Gastroesophageal sphincter (tissue), 4 donors: ENCODE data around the gene GRK1. TPM values are rescaled to one million over a fixed set of nuclear protein-coding genes. Genes with fewer than 3 reads are reported as not detected.

ENCODE experiments used
- ATAC-seq: fragments of 150-250 bp; one replicate; pipeline ENCODE4 v1.9.1; 2016; ENCODE audit warnings: mild to moderate bottlenecking, moderate library complexity
- H3K27ac ChIP-seq, 4 donors: fragments of 200-600 bp; sonication (generic) in 3 of 4; 1 replicate in 3 of 4; 2 replicates in 1 of 4; pipeline ENCODE4 v1.5.1; 2016 to 2019
- H3K27me3 ChIP-seq: fragments of 200-600 bp; sonication (generic); one replicate; pipeline ENCODE4 v1.5.1; 2019
- H3K36me3 ChIP-seq, 2 donors: fragments of 200-600 bp; sonication (generic); one replicate each; pipeline ENCODE4 v1.5.1; 2019; ENCODE audit warnings: control low read depth in 1 of 2
- H3K4me1 ChIP-seq, 3 donors: fragments of 200-600 bp; sonication (generic); 1 replicate in 2 of 3; 2 replicates in 1 of 3; pipeline ENCODE4 v1.5.1; 2016 to 2019; ENCODE audit warnings: control low read depth in 2 of 3
- H3K4me3 ChIP-seq, 2 donors: fragments of 200-600 bp; sonication (generic); one replicate each; pipeline ENCODE4 v1.5.1; 2019; ENCODE audit warnings: mild to moderate bottlenecking in 1 of 2, moderate library complexity in 1 of 2
- H3K9me3 ChIP-seq, 3 donors: fragments of 200-600 bp; sonication (generic); one replicate each; pipeline ENCODE4 v1.5.1; 2017 to 2019; ENCODE audit warnings: control low read depth in 2 of 3
- EP300 ChIP-seq: sonication (generic); formaldehyde crosslinking; IDR thresholded peaks from one replicate; pipeline ENCODE4 v1.6.1; 2017; ENCODE audit warnings: antibody characterized with exemption, mild to moderate bottlenecking
- POLR2A ChIP-seq, 2 donors: fragments of 450-650 bp; IDR thresholded peaks; one replicate each; pipeline ENCODE4 v1.6.1; 2017; ENCODE audit warnings: antibody characterized with exemption in 2 of 2, mild to moderate bottlenecking in 2 of 2, moderate library complexity in 1 of 2
- POLR2AphosphoS5 ChIP-seq: sonication (generic); formaldehyde crosslinking; IDR thresholded peaks from one replicate; pipeline ENCODE4 v1.6.1; 2017; ENCODE audit warnings: antibody characterized with exemption
- whole genome bisulfite sequencing, 2 donors: methylation state at CpG; one replicate each; pipeline ENCODE4 v1.1.5; 2018; ENCODE audit warnings: low coverage in 1 of 2; 5-methylcytosine and 5-hydroxymethylcytosine counted together
- total RNA-seq, 4 donors: library from RNA; depleted of rRNA; stranded (reverse); fragments of >200 nt; gene quantifications; one replicate each; pipeline ENCODE4 v1.1.0, GENCODE V29; 2016
- TF ChIP-seq, protein P1 (sequence below), 4 experiments: fragments of 200-600 bp in 2 of 4; fragments of 450-650 bp in 2 of 4; sonication (generic) in 1 of 4; IDR thresholded peaks; one replicate each; pipeline ENCODE4 v1.5.1; 2017 to 2019; ENCODE audit warnings: antibody characterized with exemption in 4 of 4, mild to moderate bottlenecking in 2 of 4, moderate library complexity in 2 of 4

GRK1 gene
- total RNA-seq, 4 donors from 2014 or later, result 0.15 TPM; not detected in 3

DNA sequence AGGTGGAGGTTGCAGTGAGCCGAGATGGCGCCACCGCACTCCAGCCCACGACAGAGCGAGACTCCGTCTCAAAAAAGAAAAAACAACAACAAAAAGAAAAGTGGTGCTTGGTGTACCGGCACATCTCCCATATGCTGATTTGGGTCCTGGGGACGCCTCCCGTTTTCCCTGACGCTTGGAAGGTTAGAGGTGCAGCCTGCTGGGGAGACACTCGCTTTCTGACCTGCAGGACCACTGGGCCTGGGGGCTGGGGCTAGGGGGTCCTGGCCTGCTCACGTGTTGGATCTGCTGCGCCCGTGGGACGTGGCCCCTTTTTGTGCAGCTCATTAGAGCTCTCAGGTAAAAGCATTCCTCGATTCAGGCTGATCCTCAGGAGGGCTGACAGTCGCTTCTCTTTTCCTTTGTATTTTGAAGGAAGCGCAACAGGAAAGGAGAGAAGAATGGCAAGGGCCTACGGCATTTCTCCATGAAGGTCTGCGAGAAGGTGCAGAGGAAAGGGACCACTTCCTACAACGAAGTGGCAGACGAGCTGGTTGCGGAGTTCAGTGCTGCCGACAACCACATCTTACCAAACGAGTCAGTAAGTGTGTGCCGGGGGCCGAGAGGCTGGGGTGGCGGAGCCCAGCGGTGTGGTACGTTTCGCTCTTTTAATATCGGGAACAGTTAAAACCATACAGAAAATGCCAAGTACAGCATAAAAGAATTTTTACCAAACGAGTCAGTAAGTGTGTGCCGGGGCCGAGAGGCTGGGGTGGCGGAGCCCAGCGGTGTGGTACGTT is 34.1 kb upstream of the GRK1 start:
- H3K27ac ChIP-seq, result no peak overlapping the region
- no peak for TF ChIP-seq EP300
- TF ChIP-seq POLR2AphosphoS5, result no peak
- no peak overlapping the region for H3K4me3 ChIP-seq
- no peak for ATAC-seq
- H3K4me1 ChIP-seq, result no peaks in the 10 kb centered on the region
- WGBS, 2 donors, result 94 to 97% methylated on average over 15 to 24 of the region's 38 CpGs
- no peaks in the 10 kb centered on the region for H3K27me3 ChIP-seq
- H3K9me3 ChIP-seq, result no peaks in the 10 kb centered on the region
- H3K36me3 ChIP-seq, result peaks cover 0 to 93% of the 10 kb centered on the region in 2 donors

DNA sequence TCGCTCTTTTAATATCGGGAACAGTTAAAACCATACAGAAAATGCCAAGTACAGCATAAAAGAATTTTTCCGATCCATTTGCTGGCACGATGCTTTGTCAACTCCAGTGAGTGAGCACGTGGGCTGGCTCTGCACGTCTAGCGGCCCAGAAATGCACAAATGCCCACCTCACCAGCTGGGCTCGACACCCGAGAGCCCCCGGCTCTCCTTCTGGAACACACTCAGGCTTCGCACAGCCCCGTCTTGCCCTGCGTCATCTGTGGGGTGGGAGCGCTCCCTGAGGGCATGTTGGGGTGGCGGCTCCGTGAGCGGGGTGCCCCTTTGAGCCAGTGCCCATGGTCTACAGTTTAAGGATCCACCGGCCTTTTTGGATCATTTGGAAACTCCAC is 33.5 kb upstream of the GRK1 start:
- no peaks in the 10 kb centered on the region for H3K9me3 ChIP-seq
- TF ChIP-seq POLR2A (IDR thresholded peaks at IDR 0.05), result no peak
- TF ChIP-seq, protein P1, sequence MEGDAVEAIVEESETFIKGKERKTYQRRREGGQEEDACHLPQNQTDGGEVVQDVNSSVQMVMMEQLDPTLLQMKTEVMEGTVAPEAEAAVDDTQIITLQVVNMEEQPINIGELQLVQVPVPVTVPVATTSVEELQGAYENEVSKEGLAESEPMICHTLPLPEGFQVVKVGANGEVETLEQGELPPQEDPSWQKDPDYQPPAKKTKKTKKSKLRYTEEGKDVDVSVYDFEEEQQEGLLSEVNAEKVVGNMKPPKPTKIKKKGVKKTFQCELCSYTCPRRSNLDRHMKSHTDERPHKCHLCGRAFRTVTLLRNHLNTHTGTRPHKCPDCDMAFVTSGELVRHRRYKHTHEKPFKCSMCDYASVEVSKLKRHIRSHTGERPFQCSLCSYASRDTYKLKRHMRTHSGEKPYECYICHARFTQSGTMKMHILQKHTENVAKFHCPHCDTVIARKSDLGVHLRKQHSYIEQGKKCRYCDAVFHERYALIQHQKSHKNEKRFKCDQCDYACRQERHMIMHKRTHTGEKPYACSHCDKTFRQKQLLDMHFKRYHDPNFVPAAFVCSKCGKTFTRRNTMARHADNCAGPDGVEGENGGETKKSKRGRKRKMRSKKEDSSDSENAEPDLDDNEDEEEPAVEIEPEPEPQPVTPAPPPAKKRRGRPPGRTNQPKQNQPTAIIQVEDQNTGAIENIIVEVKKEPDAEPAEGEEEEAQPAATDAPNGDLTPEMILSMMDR (IDR thresholded peaks at IDR 0.05), result no peak
- TF ChIP-seq EP300, result no peak
- no peak for TF ChIP-seq POLR2AphosphoS5
- peaks cover 0 to 94% of the 10 kb centered on the region in 2 donors for H3K36me3 ChIP-seq
- no peaks in the 10 kb centered on the region for H3K4me1 ChIP-seq
- H3K27me3 ChIP-seq, result no peaks in the 10 kb centered on the region
- no peak overlapping the region for H3K27ac ChIP-seq
- H3K4me3 ChIP-seq, result no peak overlapping the region
- WGBS, 2 donors, result 75 to 96% methylated on average over 2 to 14 of the region's 18 CpGs
- ATAC-seq, result no peak

DNA sequence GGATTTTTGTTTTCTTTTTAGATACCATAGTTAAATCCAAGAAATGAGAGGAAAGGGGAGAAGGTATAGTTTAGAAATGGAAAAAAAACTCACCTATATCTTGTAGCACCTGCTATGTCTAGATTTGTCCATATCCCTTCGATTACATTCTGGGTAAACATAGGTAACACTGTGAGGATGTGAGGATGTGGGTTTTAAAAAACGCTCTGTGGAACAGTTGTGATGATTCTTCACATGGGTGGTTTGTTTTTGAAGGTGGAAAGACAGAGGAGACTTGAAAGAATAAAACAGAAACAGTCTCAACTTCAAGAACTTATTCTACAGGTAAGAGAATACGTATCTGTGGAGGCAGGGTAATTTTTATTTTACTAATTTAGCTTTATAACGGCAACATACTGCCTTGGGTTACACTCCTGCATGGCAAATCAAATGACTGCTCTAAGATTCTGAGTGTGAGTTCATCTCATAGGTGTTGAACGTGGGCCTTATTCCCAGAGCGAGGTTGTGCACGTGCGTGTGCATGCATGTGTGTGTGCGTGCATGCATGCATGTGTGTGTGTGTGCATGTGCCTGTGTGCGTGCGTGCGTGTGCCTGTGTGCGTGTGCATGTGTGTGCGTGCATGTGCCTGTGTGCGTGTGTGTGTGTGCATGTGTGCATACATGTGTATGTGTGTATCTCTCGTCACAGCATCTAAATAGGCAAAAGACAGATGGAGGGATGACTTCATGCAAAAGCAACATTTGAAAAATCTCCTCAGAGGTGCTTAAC is 32.6 kb upstream of the GRK1 start:
- Histone ChIP-seq H3K27me3 (no peaks in the 10 kb centered on the region), H3K4me3 (no peak overlapping the region), H3K4me1 (no peaks in the 10 kb centered on the region), H3K9me3 (no peaks in the 10 kb centered on the region), H3K36me3 (peaks cover 0 to 95% of the 10 kb centered on the region in 2 donors), H3K27ac (no peak overlapping the region)
- TF ChIP-seq POLR2A (IDR thresholded peaks at IDR 0.05) (no peak), POLR2AphosphoS5 (no peak), EP300 (no peak)
- TF ChIP-seq, protein P1 (IDR thresholded peaks at IDR 0.05), result no peak
- ATAC-seq, result no peak
- 87 to 97% methylated on average over 10 to 15 of the region's 16 CpGs for WGBS, 2 donors

DNA sequence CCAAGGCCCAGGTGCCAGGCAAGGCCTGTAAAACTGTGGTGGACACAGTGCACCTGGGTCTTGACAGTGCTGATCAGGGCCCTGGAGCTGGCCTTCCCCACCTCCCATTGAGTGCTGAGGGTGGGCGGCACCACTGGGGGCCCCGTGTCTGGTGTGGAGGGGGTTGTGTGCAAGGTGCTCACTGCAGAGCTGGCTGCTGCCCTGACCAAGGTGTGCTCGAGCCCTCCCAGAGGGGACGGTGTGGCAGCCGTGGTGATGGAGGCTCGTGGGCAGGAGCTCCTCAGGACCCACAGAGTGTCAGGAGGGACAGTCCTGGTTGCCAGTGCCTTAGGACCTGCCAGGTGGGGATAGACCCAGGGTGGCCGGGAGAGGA is 32.0 kb upstream of the GRK1 start:
- H3K36me3 ChIP-seq, result peaks cover 0 to 96% of the 10 kb centered on the region in 2 donors
- no peak overlapping the region for H3K4me3 ChIP-seq
- WGBS, 2 donors, result 40 to 100% methylated on average over 1 to 2 of the region's 7 CpGs
- no peaks in the 10 kb centered on the region for H3K4me1 ChIP-seq
- TF ChIP-seq, protein P1 (IDR thresholded peaks at IDR 0.05), result no peak
- TF ChIP-seq EP300 (no peak), POLR2AphosphoS5 (no peak), POLR2A (IDR thresholded peaks at IDR 0.05) (no peak)
- H3K9me3 ChIP-seq, result no peaks in the 10 kb centered on the region
- ATAC-seq, result no peak
- no peak overlapping the region for H3K27ac ChIP-seq
- H3K27me3 ChIP-seq, result no peaks in the 10 kb centered on the region

DNA sequence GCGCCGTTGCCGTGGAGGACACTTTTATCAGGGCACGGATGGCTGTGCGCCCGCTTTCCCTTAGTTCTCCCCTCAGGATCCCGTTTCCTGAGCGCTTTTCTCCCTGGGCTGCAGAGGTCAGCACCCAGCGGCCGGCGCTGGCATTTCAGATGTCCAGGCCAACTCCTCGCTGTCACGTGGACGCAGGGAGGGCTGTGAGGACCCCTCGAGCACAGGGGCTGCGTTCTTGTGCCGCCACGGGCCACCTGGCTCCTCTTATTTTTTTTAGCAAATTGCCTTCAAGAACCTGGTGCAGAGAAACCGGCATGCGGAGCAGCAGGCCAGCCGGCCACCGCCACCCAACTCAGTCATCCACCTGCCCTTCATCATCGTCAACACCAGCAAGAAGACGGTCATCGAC is 31.3 kb upstream of the GRK1 start:
- Histone ChIP-seq H3K4me1 (no peaks in the 10 kb centered on the region), H3K27ac (no peak overlapping the region), H3K36me3 (peaks cover 0 to 100% of the 10 kb centered on the region in 2 donors), H3K9me3 (no peaks in the 10 kb centered on the region), H3K27me3 (no peaks in the 10 kb centered on the region), H3K4me3 (no peak overlapping the region)
- TF ChIP-seq POLR2A (IDR thresholded peaks at IDR 0.05) (no peak), EP300 (no peak), POLR2AphosphoS5 (no peak)
- ATAC-seq, result no peak
- no CpG with 5 or more reads among the region's 25 CpGs for WGBS, 2 donors
